OCI-LY3 (cell line): ENCODE measurements around the gene PIK3CD.

Experiments used
- CTCF ChIP-seq: fragments of 200-600, 300-600 bp; sonication (generic); IDR thresholded peaks from 2 replicates; pipeline ENCODE4 v1.5.1; 2014; ENCODE audit warnings: antibody characterized with exemption, low read length, low read depth
- EZH2phosphoT487 ChIP-seq: fragments of 200-600 bp; shearing (Covaris generic); IDR thresholded peaks from 2 replicates; pipeline ENCODE4 v1.6.1; 2018; ENCODE audit warnings: antibody characterized with exemption, mixed run types, low read depth

GRCh38 chr1:9651565-9652378 is at the start of gene PIK3CD:
- TF ChIP-seq CTCF (no peak), EZH2phosphoT487 (no peak)
